Measurements from ENCODE around the gene GRID2. TPM values are rescaled to one million over a fixed set of nuclear protein-coding genes. Genes with fewer than 3 reads are reported as not detected.

Gene GRID2
- total and polyA plus RNA-seq, 12 donors, result 0.55 to 4.0 (median 2.0) TPM

- H3K4me3 ChIP-seq, result no peak overlapping the region
- H3K27me3 ChIP-seq, result no peaks in the 10 kb centered on the region
- intact Hi-C loops (cut with DNase I), result no loop called here
- TF ChIP-seq POLR2A (IDR thresholded peaks at IDR 0.05), result no peak
- no peak for TF ChIP-seq CTCF (IDR thresholded peaks at IDR 0.05)
- no peak overlapping the region for H3K27ac ChIP-seq
- H3K36me3 ChIP-seq (replicated peaks in 1 of 2), result no peaks in the 10 kb centered on the region
- H3K9me3 ChIP-seq (replicated peaks in 1 of 3), result no peaks in the 10 kb centered on the region
- DNase-seq, result no peak
- WGBS, 4 donors, result 85 to 100% (median 97%) methylated on average over 2 of the region's 2 CpGs
- H3K4me1 ChIP-seq (replicated peaks in 1 of 2), result no peaks in the 10 kb centered on the region
These were observed 758.1 kb downstream of the GRID2 start for GRCh38 chr4:93061826-93062225.

GRCh38 chr4:93063325-93063724 is 759.6 kb downstream of the GRID2 start:
- Histone ChIP-seq H3K4me1 (replicated peaks in 1 of 2) (no peaks in the 10 kb centered on the region), H3K9me3 (replicated peaks in 1 of 3) (no peaks in the 10 kb centered on the region), H3K27me3 (no peaks in the 10 kb centered on the region), H3K27ac (no peak overlapping the region), H3K4me3 (no peak overlapping the region), H3K36me3 (replicated peaks in 1 of 2) (no peaks in the 10 kb centered on the region)
- TF ChIP-seq CTCF (IDR thresholded peaks at IDR 0.05) (no peak), POLR2A (IDR thresholded peaks at IDR 0.05) (no peak)
- no peak for DNase-seq
- intact Hi-C loops (cut with DNase I), result no loop called here

DNA sequence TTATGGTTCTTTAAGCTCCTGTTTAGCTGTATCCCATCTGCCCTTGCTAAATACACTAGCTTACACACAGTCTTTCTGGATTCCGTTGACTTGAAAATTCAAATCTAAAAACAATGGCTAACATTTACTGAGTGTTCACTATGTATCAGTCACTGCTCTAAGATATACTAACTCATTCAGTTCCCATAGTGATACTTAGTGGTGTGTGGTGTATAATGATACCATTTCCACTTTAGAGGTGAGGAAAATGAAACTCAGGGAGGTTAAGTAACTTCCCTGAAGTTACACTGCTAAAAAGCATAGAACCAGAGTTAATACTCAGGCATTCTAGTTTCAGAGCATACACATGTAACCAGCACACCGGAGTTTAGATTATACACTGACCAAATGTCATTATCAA is 762.0 kb downstream of the GRID2 start:
- no peak overlapping the region for H3K27ac ChIP-seq
- H3K9me3 ChIP-seq (replicated peaks in 1 of 3), result no peaks in the 10 kb centered on the region
- H3K27me3 ChIP-seq, result no peaks in the 10 kb centered on the region
- TF ChIP-seq CTCF (IDR thresholded peaks at IDR 0.05) (no peak), POLR2A (IDR thresholded peaks at IDR 0.05) (no peak)
- H3K36me3 ChIP-seq (replicated peaks in 1 of 2), result no peaks in the 10 kb centered on the region
- no peak for DNase-seq
- H3K4me1 ChIP-seq (replicated peaks in 1 of 2), result no peaks in the 10 kb centered on the region
- intact Hi-C loops (cut with DNase I), result no loop called here
- H3K4me3 ChIP-seq, result no peak overlapping the region
- WGBS, 4 donors, result 89 to 98% (median 91%) methylated on average over 2 of the region's 2 CpGs

- no peaks in the 10 kb centered on the region for H3K27me3 ChIP-seq
- no peaks in the 10 kb centered on the region for H3K9me3 ChIP-seq (replicated peaks in 1 of 3)
- no peak for DNase-seq
- no peaks in the 10 kb centered on the region for H3K36me3 ChIP-seq (replicated peaks in 1 of 2)
- 73 to 93% (median 87%) methylated on average over 1 of the region's 1 CpG for WGBS, 4 donors
- H3K4me3 ChIP-seq, result no peak overlapping the region
- TF ChIP-seq POLR2A (IDR thresholded peaks at IDR 0.05) (no peak), CTCF (IDR thresholded peaks at IDR 0.05) (no peak)
- no peak overlapping the region for H3K27ac ChIP-seq
- H3K4me1 ChIP-seq (replicated peaks in 1 of 2), result no peaks in the 10 kb centered on the region
- intact Hi-C loops (cut with DNase I), result no loop called here
These were observed 763.0 kb downstream of the GRID2 start for GRCh38 chr4:93066749-93067148.
